HEK293 (cell line): Measurements from ENCODE around the gene EFCAB11.

ENCODE experiments used
- CTCF ChIA-PET: fragments of 350-600 bp; formaldehyde crosslinking; extraction: SDS; loops from one replicate; lab custom pipeline; 2021; ENCODE audit warnings: antibody characterized with exemption; lab: Yijun Ruan, JAX
- POLR2A ChIA-PET: fragments of 300-600 bp; formaldehyde crosslinking; extraction: SDS; loops from one replicate; lab custom pipeline; 2020; ENCODE audit warnings: antibody characterized with exemption, inconsistent platforms; lab: Yijun Ruan, JAX
- H3K27ac ChIP-seq: fragments of 200-500 bp; sonication (Bioruptor generic); 2 replicates; pipeline ENCODE4 v1.5.1; 2014; ENCODE audit warnings: low read depth, low read length, control low read depth, inconsistent platforms; ENCODE audit errors: extremely low read depth
- H3K36me3 ChIP-seq, 2 experiments: fragments of 200-500 bp in 1 of 2; sonication (Bioruptor generic) in 1 of 2; 1 replicate in 1 of 2; 2 replicates in 1 of 2; pipeline ENCODE4 v1.5.1; 2014 to 2017; ENCODE audit warnings: inconsistent platforms in 2 of 2, low read length in 2 of 2; ENCODE audit not compliant: control insufficient read depth in 2 of 2, insufficient read depth in 1 of 2
- H3K4me1 ChIP-seq: fragments of 200-500 bp; sonication (Bioruptor generic); 2 replicates; pipeline ENCODE4 v1.5.1; 2014; ENCODE audit warnings: mild to moderate bottlenecking, low read length, inconsistent platforms; ENCODE audit not compliant: control insufficient read depth, insufficient read depth
- H3K4me3 ChIP-seq: 2 replicates; pipeline ENCODE4 v1.5.1; 2011; ENCODE audit warnings: low read depth, mild to moderate bottlenecking, control low read depth, low read length, moderate library complexity
- H3K9me3 ChIP-seq: fragments of 200-500 bp; sonication (Bioruptor generic); 2 replicates; pipeline ENCODE4 v1.5.1; 2014; ENCODE audit warnings: low read depth, low read length, inconsistent platforms; ENCODE audit not compliant: control insufficient read depth, insufficient read depth
- KLF10 ChIP-seq: fragments of 450-650 bp; IDR thresholded peaks from 2 replicates; pipeline ENCODE4 v1.5.1; 2018; ENCODE audit warnings: missing biosample characterization, mild to moderate bottlenecking, missing genetic modification characterization
- RBAK ChIP-seq: fragments of 450-650 bp; formaldehyde crosslinking; IDR thresholded peaks from 2 replicates; pipeline ENCODE4 v1.5.1; 2016; ENCODE audit warnings: missing biosample characterization, missing genetic modification characterization
- SCRT1 ChIP-seq: fragments of 450-650 bp; formaldehyde crosslinking; IDR thresholded peaks from 2 replicates; pipeline ENCODE4 v1.5.1; 2016; ENCODE audit warnings: missing biosample characterization, missing genetic modification characterization, borderline replicate concordance
- SETDB1 ChIP-seq: IDR thresholded peaks from one replicate; pipeline ENCODE4 v1.6.1; 2017; ENCODE audit warnings: mild to moderate bottlenecking, low read length, moderate library complexity, mixed read lengths; ENCODE audit not compliant: insufficient read length
- ZBTB1 ChIP-seq: fragments of 450-650 bp; formaldehyde crosslinking; IDR thresholded peaks from 2 replicates; pipeline ENCODE4 v1.5.1; 2016; ENCODE audit warnings: missing biosample characterization, missing genetic modification characterization
- ZBTB48 ChIP-seq: fragments of 450-650 bp; formaldehyde crosslinking; IDR thresholded peaks from 2 replicates; pipeline ENCODE4 v1.5.1; 2016; ENCODE audit warnings: missing biosample characterization, missing genetic modification characterization
- ZBTB8A ChIP-seq: fragments of 450-650 bp; formaldehyde crosslinking; IDR thresholded peaks from 2 replicates; pipeline ENCODE4 v1.5.1; 2016; ENCODE audit warnings: missing biosample characterization, missing genetic modification characterization
- ZEB2 ChIP-seq: fragments of 450-650 bp; formaldehyde crosslinking; IDR thresholded peaks from 2 replicates; pipeline ENCODE4 v1.5.1; 2016; ENCODE audit warnings: missing biosample characterization, missing genetic modification characterization
- ZFP3 ChIP-seq: fragments of 450-650 bp; formaldehyde crosslinking; IDR thresholded peaks from 2 replicates; pipeline ENCODE4 v1.5.1; 2016; ENCODE audit warnings: low read depth, missing biosample characterization, missing genetic modification characterization
- ZFP37 ChIP-seq: fragments of 450-650 bp; formaldehyde crosslinking; IDR thresholded peaks from 2 replicates; pipeline ENCODE4 v1.5.1; 2016; ENCODE audit warnings: missing biosample characterization, missing genetic modification characterization
- ZNF140 ChIP-seq: fragments of 450-650 bp; formaldehyde crosslinking; IDR thresholded peaks from 2 replicates; pipeline ENCODE4 v1.5.1; 2016; ENCODE audit warnings: missing biosample characterization, missing genetic modification characterization
- ZNF2 ChIP-seq: fragments of 450-650 bp; formaldehyde crosslinking; IDR thresholded peaks from 2 replicates; pipeline ENCODE4 v1.5.1; 2016; ENCODE audit warnings: missing biosample characterization, missing genetic modification characterization
- ZNF202 ChIP-seq: fragments of 450-650 bp; formaldehyde crosslinking; IDR thresholded peaks from 2 replicates; pipeline ENCODE4 v1.5.1; 2016; ENCODE audit warnings: missing biosample characterization, missing genetic modification characterization, borderline replicate concordance
- ZNF223 ChIP-seq: fragments of 450-650 bp; formaldehyde crosslinking; IDR thresholded peaks from 2 replicates; pipeline ENCODE4 v1.5.1; 2016; ENCODE audit warnings: missing biosample characterization, missing genetic modification characterization
- ZNF311 ChIP-seq: fragments of 450-650 bp; formaldehyde crosslinking; IDR thresholded peaks from 2 replicates; pipeline ENCODE4 v1.5.1; 2017; ENCODE audit warnings: missing biosample characterization, missing genetic modification characterization, borderline replicate concordance
- ZNF366 ChIP-seq: fragments of 450-650 bp; formaldehyde crosslinking; conservative IDR thresholded peaks from 2 replicates; pipeline ENCODE4 v1.5.1; 2016; ENCODE audit warnings: missing biosample characterization, missing genetic modification characterization
- ZNF426 ChIP-seq: fragments of 450-650 bp; formaldehyde crosslinking; IDR thresholded peaks from 2 replicates; pipeline ENCODE4 v1.5.1; 2017; ENCODE audit warnings: missing biosample characterization, missing genetic modification characterization, mild to moderate bottlenecking, inconsistent platforms, moderate library complexity
- ZNF433 ChIP-seq: fragments of 450-650 bp; formaldehyde crosslinking; IDR thresholded peaks from 2 replicates; pipeline ENCODE4 v1.5.1; 2016; ENCODE audit warnings: missing biosample characterization, missing genetic modification characterization, low read depth
- ZNF544 ChIP-seq: fragments of 450-650 bp; formaldehyde crosslinking; IDR thresholded peaks from 2 replicates; pipeline ENCODE4 v1.5.0; 2017; ENCODE audit warnings: missing biosample characterization, missing genetic modification characterization
- ZNF549 ChIP-seq: fragments of 450-650 bp; IDR thresholded peaks from 2 replicates; pipeline ENCODE4 v1.5.1; 2018; ENCODE audit warnings: missing biosample characterization, missing genetic modification characterization, mild to moderate bottlenecking, inconsistent platforms, moderate library complexity
- ZNF561 ChIP-seq: fragments of 450-650 bp; IDR thresholded peaks from 2 replicates; pipeline ENCODE4 v1.5.1; 2018; ENCODE audit warnings: missing biosample characterization, missing genetic modification characterization, borderline replicate concordance
- ZNF585B ChIP-seq: fragments of 450-650 bp; formaldehyde crosslinking; IDR thresholded peaks from 2 replicates; pipeline ENCODE4 v1.5.1; 2016; ENCODE audit warnings: missing biosample characterization, missing genetic modification characterization
- ZNF654 ChIP-seq: fragments of 450-650 bp; formaldehyde crosslinking; IDR thresholded peaks from 2 replicates; pipeline ENCODE4 v1.5.1; 2016; ENCODE audit warnings: low read depth, missing biosample characterization, missing genetic modification characterization
- ZNF660 ChIP-seq: fragments of 450-650 bp; IDR thresholded peaks from 2 replicates; pipeline ENCODE4 v1.5.1; 2018; ENCODE audit warnings: missing biosample characterization, mild to moderate bottlenecking, missing genetic modification characterization
- ZNF785 ChIP-seq: fragments of 450-650 bp; formaldehyde crosslinking; IDR thresholded peaks from 2 replicates; pipeline ENCODE4 v1.5.1; 2016; ENCODE audit warnings: missing biosample characterization, missing genetic modification characterization
- ZNF843 ChIP-seq: fragments of 450-650 bp; formaldehyde crosslinking; IDR thresholded peaks from 2 replicates; pipeline ENCODE4 v1.5.1; 2016; ENCODE audit warnings: missing biosample characterization, missing genetic modification characterization
- ZSCAN30 ChIP-seq: fragments of 450-650 bp; IDR thresholded peaks from 2 replicates; pipeline ENCODE4 v1.5.1; 2018; ENCODE audit warnings: missing biosample characterization, mild to moderate bottlenecking, missing genetic modification characterization, moderate library complexity
- TF ChIP-seq, protein P1 (sequence below): sonication (generic); formaldehyde crosslinking; IDR thresholded peaks from 2 replicates; pipeline ENCODE4 v1.8.1; 2022; ENCODE audit warnings: mild to moderate bottlenecking, moderate library complexity, missing genetic modification reagents
- TF ChIP-seq, protein P2 (sequence below): fragments of 450-650 bp; formaldehyde crosslinking; IDR thresholded peaks from 2 replicates; pipeline ENCODE4 v1.5.1; 2016; ENCODE audit warnings: missing biosample characterization, missing genetic modification characterization
- TF ChIP-seq, protein P3 (sequence below): fragments of 450-650 bp; formaldehyde crosslinking; IDR thresholded peaks from 2 replicates; pipeline ENCODE4 v1.5.1; 2016; ENCODE audit warnings: missing biosample characterization, missing genetic modification characterization
- TF ChIP-seq, protein P4 (sequence below): fragments of 450-650 bp; formaldehyde crosslinking; IDR thresholded peaks from 2 replicates; pipeline ENCODE4 v1.5.1; 2017; ENCODE audit warnings: missing biosample characterization, missing genetic modification characterization

The EFCAB11 gene

DNA sequence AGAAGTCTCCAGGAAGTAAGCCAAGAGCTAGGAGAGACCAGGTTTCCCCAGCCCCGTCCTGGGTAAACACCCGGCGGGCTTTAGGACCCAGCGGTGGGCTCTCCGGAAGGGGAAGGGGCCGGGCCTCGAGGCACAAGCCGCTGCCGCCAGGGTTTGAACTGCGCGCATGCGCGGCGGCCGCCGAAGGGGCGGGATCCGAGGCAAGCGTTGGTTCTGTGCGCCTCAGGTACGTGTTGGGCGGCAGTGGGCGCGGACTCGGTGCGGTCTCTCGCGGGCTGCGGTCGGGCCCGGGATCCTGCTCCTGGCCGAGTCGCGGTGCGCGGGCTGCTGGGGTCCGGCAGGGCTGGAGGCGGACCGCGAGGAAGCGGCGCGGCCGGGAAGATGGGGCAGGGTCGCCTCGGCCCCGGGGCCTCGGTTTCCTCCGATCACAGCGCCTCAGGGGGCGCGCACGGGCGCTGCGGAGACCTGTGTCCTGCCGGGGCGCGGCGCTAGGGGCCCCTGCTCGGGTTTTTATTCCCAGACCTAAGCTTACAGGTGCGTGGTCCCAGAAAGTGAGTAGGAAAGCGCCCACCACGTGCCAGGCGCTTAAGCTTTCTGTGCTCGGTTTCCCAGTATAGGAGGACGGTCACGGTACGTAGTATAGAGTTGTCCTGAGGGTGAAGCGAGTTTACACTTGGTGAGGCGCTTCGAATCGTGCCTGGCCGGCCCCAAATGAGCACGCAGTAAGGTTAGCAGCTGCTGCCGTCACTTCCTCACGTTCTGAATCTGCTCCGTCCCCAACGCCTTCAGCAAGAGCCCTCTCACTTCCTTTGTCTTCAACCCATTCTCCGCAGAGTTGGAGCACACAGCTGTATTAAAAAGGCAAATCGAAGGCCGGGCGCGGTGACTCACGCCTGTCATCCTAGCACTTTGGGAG lies 1.5 kb upstream of the EFCAB11 start, which contains the start of gene TDP1 (continued):
- TF ChIP-seq, protein P1, sequence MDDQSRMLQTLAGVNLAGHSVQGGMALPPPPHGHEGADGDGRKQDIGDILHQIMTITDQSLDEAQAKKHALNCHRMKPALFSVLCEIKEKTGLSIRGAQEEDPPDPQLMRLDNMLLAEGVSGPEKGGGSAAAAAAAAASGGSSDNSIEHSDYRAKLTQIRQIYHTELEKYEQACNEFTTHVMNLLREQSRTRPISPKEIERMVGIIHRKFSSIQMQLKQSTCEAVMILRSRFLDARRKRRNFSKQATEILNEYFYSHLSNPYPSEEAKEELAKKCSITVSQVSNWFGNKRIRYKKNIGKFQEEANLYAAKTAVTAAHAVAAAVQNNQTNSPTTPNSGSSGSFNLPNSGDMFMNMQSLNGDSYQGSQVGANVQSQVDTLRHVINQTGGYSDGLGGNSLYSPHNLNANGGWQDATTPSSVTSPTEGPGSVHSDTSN (CRISPR knock-in tag) = peak; percentile 79
- peak; percentile 59 for TF ChIP-seq ZNF2 (tag by site-specific recombination)
- TF ChIP-seq, all 188 proteins: peak for 43

DNA sequence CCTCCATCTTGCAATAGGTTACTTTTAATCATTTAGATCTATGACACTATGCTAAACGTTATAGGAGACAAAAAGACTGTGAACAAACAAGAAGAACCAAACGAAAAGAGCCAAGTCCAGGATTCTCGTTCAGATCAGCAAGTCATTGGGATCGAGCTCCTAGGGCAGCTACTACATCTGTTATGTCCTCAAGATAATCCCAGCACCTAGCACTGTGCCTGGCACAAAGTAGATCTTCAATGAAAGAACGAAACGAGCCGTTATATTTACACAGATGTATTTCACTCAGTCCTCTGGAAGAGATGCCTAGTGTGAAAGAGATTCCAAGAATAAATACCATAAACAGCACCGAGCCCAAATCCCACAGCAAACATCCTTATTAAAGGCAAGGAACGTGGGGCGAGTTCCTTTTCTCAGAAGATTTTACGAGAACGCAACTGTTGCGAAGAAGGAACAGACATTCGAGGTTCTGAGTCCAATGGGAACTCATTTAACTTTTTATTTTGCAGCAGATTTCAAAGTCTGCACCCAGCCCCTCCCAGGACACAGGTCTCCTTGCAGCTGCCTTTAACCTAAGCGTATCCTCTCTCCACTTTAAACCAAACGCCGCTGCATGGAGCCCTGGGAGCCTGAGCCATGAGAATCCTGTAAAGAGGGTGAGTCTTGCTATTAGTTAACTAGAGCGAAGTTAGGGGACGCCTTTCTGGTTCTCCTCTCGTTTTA lies 653 bp upstream of the EFCAB11 start:
- Histone ChIP-seq H3K36me3 (peaks cover under 1 to 40% of the 10 kb centered on the region in 2 experiments; a peak in 2 of 3 replicates), H3K9me3 (no peaks in the 10 kb centered on the region), H3K4me1 (peaks cover 3% of the 10 kb centered on the region; the same call in 1 of the 2 replicates), H3K27ac (peak overlapping the region; percentile 77; the same call in 1 of the 2 replicates), H3K4me3 (peak overlapping the region; percentile 72)
- CTCF ChIA-PET = interaction anchor here (0.7 to 4.8 kb wide), 6 partner anchors 11 to 162 kb away, joined by 3 to 39 read pairs (median 4); no protein-coding TSS in a partner anchor
- POLR2A ChIA-PET = interaction anchor here (0.5 to 1.5 kb wide), 7 partner anchors 15 to 914 kb away, joined by 3 to 6 read pairs (median 4); partner anchors contain the start of gene KCNK13
- no peak for TF ChIP-seq ZNF549
- no peak for TF ChIP-seq ZFP37 (tag by site-specific recombination)
- no peak for TF ChIP-seq RBAK (tag by site-specific recombination)
- TF ChIP-seq ZNF202 (tag by site-specific recombination) = no peak
- TF ChIP-seq ZNF660 (tag by site-specific recombination) = no peak
- TF ChIP-seq, protein P2, sequence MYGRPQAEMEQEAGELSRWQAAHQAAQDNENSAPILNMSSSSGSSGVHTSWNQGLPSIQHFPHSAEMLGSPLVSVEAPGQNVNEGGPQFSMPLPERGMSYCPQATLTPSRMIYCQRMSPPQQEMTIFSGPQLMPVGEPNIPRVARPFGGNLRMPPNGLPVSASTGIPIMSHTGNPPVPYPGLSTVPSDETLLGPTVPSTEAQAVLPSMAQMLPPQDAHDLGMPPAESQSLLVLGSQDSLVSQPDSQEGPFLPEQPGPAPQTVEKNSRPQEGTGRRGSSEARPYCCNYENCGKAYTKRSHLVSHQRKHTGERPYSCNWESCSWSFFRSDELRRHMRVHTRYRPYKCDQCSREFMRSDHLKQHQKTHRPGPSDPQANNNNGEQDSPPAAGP (tag by site-specific recombination) = 0 out of 2 replicates have a peak, but pooled peaks have one; percentile 8
- TF ChIP-seq ZNF433 (tag by site-specific recombination) = no peak
- TF ChIP-seq ZNF585B (tag by site-specific recombination) = no peak
- TF ChIP-seq ZNF223 (tag by site-specific recombination) = no peak
- TF ChIP-seq ZBTB1 (tag by site-specific recombination) = no peak
- TF ChIP-seq, protein P3, sequence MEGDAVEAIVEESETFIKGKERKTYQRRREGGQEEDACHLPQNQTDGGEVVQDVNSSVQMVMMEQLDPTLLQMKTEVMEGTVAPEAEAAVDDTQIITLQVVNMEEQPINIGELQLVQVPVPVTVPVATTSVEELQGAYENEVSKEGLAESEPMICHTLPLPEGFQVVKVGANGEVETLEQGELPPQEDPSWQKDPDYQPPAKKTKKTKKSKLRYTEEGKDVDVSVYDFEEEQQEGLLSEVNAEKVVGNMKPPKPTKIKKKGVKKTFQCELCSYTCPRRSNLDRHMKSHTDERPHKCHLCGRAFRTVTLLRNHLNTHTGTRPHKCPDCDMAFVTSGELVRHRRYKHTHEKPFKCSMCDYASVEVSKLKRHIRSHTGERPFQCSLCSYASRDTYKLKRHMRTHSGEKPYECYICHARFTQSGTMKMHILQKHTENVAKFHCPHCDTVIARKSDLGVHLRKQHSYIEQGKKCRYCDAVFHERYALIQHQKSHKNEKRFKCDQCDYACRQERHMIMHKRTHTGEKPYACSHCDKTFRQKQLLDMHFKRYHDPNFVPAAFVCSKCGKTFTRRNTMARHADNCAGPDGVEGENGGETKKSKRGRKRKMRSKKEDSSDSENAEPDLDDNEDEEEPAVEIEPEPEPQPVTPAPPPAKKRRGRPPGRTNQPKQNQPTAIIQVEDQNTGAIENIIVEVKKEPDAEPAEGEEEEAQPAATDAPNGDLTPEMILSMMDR (tag by site-specific recombination) = no peak
- no peak; the same call in 1 of the 2 replicates for TF ChIP-seq ZEB2 (tag by site-specific recombination)
- no peak for TF ChIP-seq SCRT1
- no peak for TF ChIP-seq ZNF140 (tag by site-specific recombination)
- TF ChIP-seq ZNF311 (tag by site-specific recombination) = no peak
- TF ChIP-seq ZSCAN30 (tag by site-specific recombination) = 0 out of 2 replicates have a peak, but pooled peaks have one; percentile 16
- 0 out of 2 replicates have a peak, but pooled peaks have one; percentile 4 for TF ChIP-seq ZNF654 (tag by site-specific recombination)
- TF ChIP-seq ZBTB8A = no peak
- TF ChIP-seq ZNF561 (tag by site-specific recombination) = no peak; the same call in 1 of the 2 replicates
- no peak for TF ChIP-seq ZNF366 (tag by site-specific recombination)
- TF ChIP-seq KLF10 = no peak
- TF ChIP-seq ZNF426 = no peak
- TF ChIP-seq, protein P4, sequence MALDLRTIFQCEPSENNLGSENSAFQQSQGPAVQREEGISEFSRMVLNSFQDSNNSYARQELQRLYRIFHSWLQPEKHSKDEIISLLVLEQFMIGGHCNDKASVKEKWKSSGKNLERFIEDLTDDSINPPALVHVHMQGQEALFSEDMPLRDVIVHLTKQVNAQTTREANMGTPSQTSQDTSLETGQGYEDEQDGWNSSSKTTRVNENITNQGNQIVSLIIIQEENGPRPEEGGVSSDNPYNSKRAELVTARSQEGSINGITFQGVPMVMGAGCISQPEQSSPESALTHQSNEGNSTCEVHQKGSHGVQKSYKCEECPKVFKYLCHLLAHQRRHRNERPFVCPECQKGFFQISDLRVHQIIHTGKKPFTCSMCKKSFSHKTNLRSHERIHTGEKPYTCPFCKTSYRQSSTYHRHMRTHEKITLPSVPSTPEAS = no peak
- no peak for TF ChIP-seq ZNF785 (tag by site-specific recombination)
- no peak; the same call in 1 of the 2 replicates for TF ChIP-seq ZFP3
- TF ChIP-seq SETDB1 = no peak
- no peak for TF ChIP-seq ZNF544 (tag by site-specific recombination)
- no peak for TF ChIP-seq ZNF843 (tag by site-specific recombination)
- TF ChIP-seq ZBTB48 = no peak
